K562 (cell line): ENCODE results near the gene FHIP1B. TPM values are rescaled to one million over a fixed set of nuclear protein-coding genes. Genes with fewer than 3 reads are reported as not detected.

Experiments used
- CAMTA2 ChIP-seq: fragments of 250-450 bp; sonication (Bioruptor Pico); conservative IDR thresholded peaks from 2 replicates; pipeline ENCODE4 v1.5.1; 2022
- CC2D1A ChIP-seq: fragments of 450-650 bp; IDR thresholded peaks from 2 replicates; pipeline ENCODE4 v1.6.1; 2017; ENCODE audit warnings: mild to moderate bottlenecking
- FOXO4 ChIP-seq: fragments of 450-650 bp; formaldehyde crosslinking; IDR thresholded peaks from 2 replicates; pipeline ENCODE4 v1.4.0; 2020; ENCODE audit warnings: mild to moderate bottlenecking, moderate library complexity
- GTF3C2 ChIP-seq: IDR thresholded peaks from 3 replicates; pipeline ENCODE4 v1.6.1; 2011; ENCODE audit warnings: borderline replicate concordance, mild to moderate bottlenecking, moderate library complexity; ENCODE audit not compliant: insufficient read length; ENCODE audit errors: extremely low read depth
- MGA ChIP-seq: fragments of 450-650 bp; IDR thresholded peaks from 2 replicates; pipeline ENCODE4 v1.6.1; 2016; ENCODE audit warnings: mild to moderate bottlenecking, moderate library complexity
- MLX ChIP-seq, 2 experiments: fragments of 450-650 bp in 1 of 2; sonication (generic) in 1 of 2; formaldehyde crosslinking; conservative IDR thresholded peaks; 2 replicates each; pipeline versions ENCODE4 v1.4.0 to v1.8.1; 2020 to 2022; ENCODE audit warnings: mild to moderate bottlenecking in 1 of 2, missing genetic modification reagents in 1 of 2
- NFATC3 ChIP-seq: fragments of 450-650 bp; IDR thresholded peaks from 2 replicates; pipeline ENCODE4 v1.6.1; 2017; ENCODE audit warnings: mild to moderate bottlenecking
- PURB ChIP-seq: sonication (generic); formaldehyde crosslinking; IDR thresholded peaks from 2 replicates; pipeline ENCODE4 v1.9.0; 2021; ENCODE audit warnings: low read depth, mild to moderate bottlenecking, missing genetic modification reagents
- SP2 ChIP-seq: IDR thresholded peaks from 2 replicates; pipeline ENCODE4 v1.6.1; 2011; ENCODE audit warnings: mild to moderate bottlenecking, low read depth, low read length, moderate library complexity; ENCODE audit not compliant: poor library complexity, severe bottlenecking; ENCODE audit errors: extremely low read depth
- ZBTB17 ChIP-seq: fragments of 450-650 bp; formaldehyde crosslinking; IDR thresholded peaks from 2 replicates; pipeline ENCODE4 v1.4.0; 2020; ENCODE audit warnings: mild to moderate bottlenecking
- ZKSCAN1 ChIP-seq: fragments of 150-350 bp; IDR thresholded peaks from 2 replicates; pipeline ENCODE4 v1.6.1; 2016; ENCODE audit warnings: low read depth, low read length
- polyA plus RNA-seq, 8 experiments: library from polyadenylated mRNA; depleted of rRNA in 4 of 8; stranded (reverse) in 5 of 8; unstranded in 3 of 8; fragments of >200 nt; fragmentation: Nextera tagmentation in 2 of 8; fragmentation: Illumina TruSeq in 1 of 8; extraction: Ambion mirVana in 2 of 8; extraction: Trizol in 1 of 8; gene quantifications; 2 replicates each; pipeline versions ENCODE4 v1.2.1 to v1.2.3, GENCODE V29; 2011 to 2014; ENCODE audit warnings: inconsistent platforms in 1 of 8, missing spikeins in 1 of 8
- total RNA-seq, 7 experiments: library from RNA; depleted of rRNA in 6 of 7; stranded (reverse); fragments of >200 nt in 6 of 7; fragmentation: Illumina TruSeq in 2 of 7; extraction: Trizol in 2 of 7; gene quantifications; 2 replicates each; pipeline versions ENCODE4 v1.2.1 to v1.2.3, GENCODE V29; 2011 to 2021; ENCODE audit warnings: low replicate concordance in 1 of 7

The FHIP1B gene
- total and polyA plus RNA-seq, 9 of the 15 experiments (the other 6 are each of a cell fraction or from before 2014, with no cell fraction given) = 0.94 to 24.7 (median 15.6) TPM

GRCh38 chr11:6233984-6234386, 451 bp downstream of the FHIP1B start (continued):
- TF ChIP-seq MGA (peak; percentile 54; the same call in 1 of the 2 replicates), PURB (no peak), FOXO4 (CRISPR knock-in tag) (no peak), SP2 (no peak), ZKSCAN1 (no peak), MLX (CRISPR knock-in tag; conservative IDR thresholded peaks at IDR 0.05) (no peak), GTF3C2 (no peak), CAMTA2 (CRISPR knock-in tag) (no peak), NFATC3 (no peak), ZBTB17 (CRISPR knock-in tag) (0 out of 2 replicates have a peak, but pooled peaks have one; percentile 31), CC2D1A (0 out of 2 replicates have a peak, but pooled peaks have one; percentile 38)
